GM18507 (cell line): Measurements from ENCODE around the gene AP2A2.

ENCODE experiments used
- DNase-seq: peaks from one replicate; pipeline ENCODE4 v3.0.0; 2011; ENCODE audit warnings: low read depth; ENCODE audit not compliant: insufficient read length; ENCODE audit errors: extremely low spot score
- FAIRE-seq: peaks from 2 replicates; lab custom pipeline; 2011; peaks lifted over from hg19 to GRCh38; lab: Jason Lieb, UNC

Gene AP2A2

DNA sequence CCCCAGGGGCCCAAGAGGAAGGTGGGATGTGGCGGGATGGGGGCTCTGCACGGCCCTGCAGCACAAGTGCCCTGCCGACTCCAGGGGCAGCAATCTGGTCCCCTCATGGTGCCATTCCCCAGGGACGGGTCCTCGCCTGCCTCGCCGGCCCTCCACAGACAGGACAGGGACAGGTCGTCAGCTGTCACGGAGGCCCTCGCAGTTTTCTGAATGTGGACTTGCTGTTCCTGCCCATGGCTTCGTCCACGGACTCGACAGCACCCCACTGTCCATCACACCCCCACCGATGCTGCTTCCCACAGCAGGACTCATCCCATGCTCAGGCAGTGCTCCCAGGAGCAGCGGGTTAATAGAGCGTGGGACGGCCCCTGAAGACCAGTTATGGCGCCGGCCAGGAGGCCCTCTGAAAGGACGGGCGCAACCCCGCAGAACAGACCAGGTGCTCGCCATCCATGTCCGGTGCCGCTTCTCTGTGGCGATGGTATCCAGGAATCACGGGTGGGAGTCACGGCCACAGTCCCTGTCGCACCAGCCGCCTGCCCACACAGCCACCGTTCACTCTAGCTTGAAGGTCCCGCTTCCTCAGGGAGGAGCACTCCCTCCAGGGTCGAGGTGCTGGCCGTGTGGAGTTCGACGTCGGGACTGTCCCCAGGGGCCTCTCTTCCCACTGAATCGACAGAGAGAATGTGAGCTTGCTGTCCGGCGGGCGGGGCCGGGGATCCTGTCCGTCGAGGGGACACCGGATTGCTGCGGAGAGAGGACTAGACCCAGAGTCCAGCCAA is 130.5 kb downstream of the AP2A2 start:
- FAIRE-seq (no peak), DNase-seq (no peak)

DNA sequence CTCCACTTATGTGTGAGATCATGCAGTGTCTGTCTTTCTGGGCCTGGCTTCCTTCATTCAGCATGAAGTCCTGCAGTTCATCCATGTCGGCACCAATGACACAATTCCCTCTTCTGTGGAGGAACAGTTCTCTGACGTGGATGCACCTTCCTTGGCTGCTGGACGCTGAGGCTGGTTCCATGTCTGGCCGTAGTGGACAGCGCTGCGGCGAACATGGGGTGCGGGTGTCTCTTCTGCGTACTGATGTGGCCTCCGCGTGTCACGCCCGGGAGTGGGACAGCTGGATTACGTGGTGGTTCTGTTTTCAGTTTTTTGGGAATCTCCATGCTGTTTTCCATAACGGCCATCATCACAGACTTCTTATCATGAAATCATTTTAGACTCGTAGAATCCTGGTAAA is 132.1 kb downstream of the AP2A2 start:
- FAIRE-seq: no peak

DNA sequence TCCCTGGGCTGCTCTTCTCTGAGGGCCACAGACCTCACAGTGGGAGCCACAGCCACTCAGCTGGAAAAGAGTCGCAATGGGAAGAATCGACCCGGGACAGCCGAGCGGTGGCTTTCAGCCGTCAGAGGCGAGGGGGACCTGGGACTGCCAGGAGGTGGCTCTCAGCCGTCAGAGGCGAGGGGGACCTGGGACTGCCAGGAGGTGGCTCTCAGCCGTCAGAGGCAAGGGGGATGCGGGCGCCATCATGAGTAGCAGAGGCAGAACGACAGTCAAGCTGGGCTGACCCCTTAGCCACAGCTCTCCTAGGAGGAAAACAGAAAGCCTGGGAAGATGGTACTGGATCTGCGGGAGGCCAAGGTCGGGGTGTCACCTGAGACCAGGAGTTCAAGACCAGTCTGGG is 134.1 kb downstream of the AP2A2 start:
- FAIRE-seq (no peak), DNase-seq (no peak)

More for the DNA sequence above, 132.1 kb downstream of the AP2A2 start:
- no peak for DNase-seq

DNA sequence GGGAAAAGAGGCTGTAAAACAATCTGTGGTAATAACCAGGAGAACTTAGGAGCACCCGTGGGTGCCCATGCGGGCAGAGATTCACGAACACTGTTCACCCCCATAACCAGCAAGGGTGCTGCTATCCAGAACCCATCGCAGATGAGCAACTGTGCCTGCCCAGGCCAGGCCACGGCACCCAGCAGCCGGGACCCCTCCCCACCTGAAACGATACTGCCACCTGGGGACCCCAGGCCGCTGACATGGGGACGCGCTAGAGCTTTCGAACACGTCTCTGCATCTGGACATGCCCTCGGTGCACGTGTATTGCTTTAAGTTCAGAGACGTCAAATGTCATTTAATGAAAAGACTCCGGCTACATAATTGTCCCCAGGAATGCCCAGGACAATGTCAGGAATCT is 134.7 kb downstream of the AP2A2 start:
- DNase-seq (no peak), FAIRE-seq (no peak)

DNA sequence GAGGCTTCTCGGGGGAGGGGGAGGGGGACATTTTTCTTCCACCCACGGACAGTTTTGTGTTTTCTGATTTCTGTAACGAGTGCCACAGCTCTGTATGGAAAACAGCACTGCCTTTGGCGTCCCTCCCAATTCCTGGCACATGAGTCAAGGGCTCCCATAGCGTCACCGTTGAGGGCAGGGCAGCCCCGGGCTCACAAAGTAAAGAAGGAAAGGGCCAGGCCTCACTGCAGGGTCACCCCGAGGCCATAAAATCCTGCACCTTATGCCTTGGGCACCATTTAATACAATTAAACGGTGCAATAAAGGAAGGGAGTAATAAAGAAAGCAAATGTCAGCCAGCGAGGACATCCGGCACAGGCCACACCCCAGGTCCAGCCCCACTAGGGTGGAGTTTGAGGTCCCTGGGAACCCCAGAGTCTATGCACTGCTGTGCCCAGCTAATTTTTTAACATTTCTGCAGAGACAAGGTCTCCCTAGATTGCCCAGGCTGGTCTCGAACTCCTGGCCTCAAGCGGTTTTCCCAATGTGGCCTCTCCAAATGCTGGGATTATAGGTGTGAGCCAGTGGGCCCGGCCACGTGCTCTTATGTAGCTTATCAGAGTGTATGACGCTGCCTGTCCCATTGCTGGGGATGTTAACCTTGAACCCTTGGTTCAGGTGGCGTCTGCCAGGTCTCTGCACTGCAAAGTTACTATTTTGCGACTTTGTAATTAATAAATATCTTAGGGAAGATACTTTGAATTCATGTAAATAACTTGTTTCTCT is 135.4 kb downstream of the AP2A2 start:
- FAIRE-seq (no peak), DNase-seq (no peak)
